H4 (cell line): ENCODE measurements around the gene ZNF624. TPM values are rescaled to one million over a fixed set of nuclear protein-coding genes. Genes with fewer than 3 reads are reported as not detected.

Source experiments
- DNase-seq: peaks from one replicate; pipeline ENCODE4 v3.0.0-alpha.2; 2015; ENCODE audit warnings: low spot score
- total RNA-seq: library from RNA; depleted of rRNA; stranded (reverse); fragments of >200 nt; shearing (Covaris generic); gene quantifications from 2 replicates; pipeline ENCODE4 v1.2.3, GENCODE V29; 2014; rRNA removed

ZNF624 gene
- total RNA-seq, 1 experiment from 2014 or later: 2.3 TPM

DNA sequence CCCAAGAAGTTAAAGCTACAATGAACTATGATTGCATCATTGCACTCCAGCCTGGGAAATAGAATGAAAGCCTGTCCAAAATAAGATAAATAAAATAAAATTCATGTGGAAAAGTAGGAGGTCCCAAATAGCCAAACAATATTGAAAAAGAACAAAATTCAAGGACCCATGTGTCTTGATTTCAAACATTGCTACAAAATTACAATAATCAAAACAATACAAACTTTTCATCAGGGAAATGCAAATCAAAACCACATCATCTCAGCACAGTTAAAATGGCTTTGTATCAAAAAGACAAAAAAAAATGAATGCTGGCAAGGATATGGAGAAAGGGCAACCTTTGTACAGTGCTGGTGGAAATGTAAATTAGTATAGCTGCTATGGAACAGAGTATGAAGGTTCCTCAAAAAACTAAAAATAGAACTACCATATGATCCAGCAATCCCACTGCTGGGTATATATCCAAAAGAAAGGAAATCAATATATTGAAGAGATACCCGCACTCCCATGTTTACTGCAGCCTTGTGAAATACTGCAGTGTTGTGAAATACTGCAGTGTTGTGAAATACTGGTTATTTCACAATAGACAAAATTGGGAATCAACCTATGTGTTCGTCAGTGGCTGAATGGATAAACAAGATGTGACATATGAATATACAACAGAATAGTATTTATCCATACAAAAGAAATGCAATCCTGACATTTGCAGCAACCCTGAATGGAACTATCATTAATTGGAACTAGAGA, 60.1 kb downstream of the ZNF624 start:
- no peak for DNase-seq

DNA sequence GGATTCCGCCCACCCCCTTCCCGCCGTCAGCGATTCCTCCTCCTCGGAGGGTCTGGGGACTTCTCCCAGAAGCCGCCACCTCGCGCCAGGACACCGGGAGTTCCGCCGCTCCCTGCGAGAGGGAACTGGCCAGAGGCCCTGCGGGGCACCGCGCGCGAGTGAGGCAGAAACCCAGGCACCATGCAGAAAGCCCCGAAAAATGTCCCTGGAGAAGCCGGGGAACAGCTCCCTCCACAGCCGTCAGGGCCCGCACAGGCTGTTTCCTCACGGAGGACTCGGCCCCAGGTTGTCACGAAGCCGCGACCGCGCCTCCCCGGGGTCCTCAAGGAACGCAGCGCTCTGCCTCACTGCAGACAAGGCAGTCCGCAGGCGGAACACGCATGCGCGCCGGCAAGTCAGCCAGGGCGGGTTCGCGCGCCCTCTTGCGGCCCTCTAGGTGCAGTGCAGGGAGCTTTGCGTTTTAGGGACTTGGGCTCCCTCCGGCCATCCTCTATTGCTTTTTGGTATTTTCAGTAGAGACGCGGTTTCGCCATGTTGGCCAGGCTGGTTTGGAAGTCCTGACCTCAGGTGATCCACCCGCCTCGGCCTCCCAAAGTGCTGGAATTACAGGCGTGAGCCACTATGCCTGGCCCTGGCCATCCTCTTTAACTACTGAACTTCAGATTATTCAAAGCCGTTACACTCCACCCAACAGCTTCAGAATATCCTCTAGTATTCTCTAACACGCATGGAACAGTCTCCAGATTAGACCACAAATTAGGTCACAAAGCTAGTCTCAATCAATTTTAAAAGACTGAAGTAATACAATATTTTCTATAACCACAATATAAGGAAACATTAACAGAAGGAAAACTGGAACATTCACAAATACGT, 64.3 kb downstream of the ZNF624 start:
- DNase-seq: peak; percentile 79

DNA sequence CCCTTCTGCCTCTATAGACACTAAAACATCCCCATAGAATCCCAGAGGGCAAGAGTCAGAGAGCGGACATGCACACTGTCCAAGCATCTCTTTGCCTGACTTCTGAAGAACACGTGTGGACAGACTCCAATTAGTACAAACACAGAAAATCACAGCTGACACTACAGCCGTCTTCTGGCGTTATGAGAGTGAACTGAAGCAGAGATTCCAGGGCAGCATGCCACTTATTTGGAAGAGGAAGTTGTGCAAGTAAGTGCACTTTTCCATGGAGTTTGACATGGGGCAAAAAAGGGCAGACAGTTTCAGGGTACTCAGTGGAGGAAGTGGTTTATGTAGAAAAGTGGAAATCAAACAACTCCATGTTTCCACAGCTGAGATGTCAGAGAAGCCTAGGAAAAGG, 67.9 kb downstream of the ZNF624 start:
- DNase-seq: no peak

DNA sequence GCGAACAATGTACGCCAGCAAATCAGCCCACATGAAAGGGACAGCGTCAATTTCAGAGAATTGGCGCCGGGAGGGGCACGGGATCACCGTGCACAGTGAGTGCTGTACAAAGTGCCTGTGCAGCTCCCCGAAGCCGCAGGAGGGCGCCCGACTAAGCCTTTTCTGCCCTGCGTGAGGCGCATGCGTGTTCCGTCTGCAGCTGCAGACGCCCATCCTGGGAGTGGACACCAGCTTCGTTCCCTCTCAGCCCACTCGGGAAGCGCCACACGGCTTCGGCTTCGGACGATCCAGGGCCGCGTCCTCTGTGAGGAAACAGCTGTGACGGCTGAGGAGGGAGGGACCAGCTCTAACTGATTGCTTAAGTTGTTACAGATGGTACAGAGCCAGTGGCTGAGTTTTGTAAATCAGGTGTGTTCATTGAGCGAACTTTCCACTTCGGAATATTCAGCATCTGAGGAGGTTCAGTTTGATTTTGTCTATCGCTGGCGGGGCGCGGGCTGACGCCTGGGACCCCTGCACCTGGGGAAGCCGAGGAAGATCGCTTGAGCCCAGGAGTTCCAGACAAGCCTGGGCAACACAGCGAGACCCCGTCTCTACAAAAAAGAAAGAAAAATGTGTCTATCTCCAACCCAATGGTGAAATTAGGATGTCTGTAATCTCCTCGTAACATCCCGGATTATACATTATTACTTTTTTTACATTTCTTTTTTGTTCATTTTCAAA, 69.2 kb downstream of the ZNF624 start:
- peak; percentile 60 for DNase-seq

DNA sequence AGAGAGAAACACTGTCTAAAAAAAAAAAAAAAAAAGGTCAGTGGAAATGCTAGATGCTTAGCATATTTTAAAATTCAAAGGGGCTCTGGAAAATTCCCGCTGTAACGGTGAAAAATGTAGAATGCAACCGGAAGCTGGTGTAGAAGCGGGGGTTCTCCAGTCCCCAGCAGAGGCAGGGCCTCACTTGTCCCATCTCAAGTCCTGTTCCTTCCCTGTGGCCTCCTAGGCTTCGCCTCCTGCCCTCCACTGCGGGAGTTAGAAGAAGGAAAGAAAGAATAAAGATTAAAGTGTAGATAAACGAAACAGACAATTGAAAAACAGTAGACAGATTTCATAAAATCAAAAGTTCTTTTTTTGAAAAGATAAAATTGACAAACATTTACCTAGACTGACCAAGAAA, 69.9 kb downstream of the ZNF624 start:
- DNase-seq: no peak

DNA sequence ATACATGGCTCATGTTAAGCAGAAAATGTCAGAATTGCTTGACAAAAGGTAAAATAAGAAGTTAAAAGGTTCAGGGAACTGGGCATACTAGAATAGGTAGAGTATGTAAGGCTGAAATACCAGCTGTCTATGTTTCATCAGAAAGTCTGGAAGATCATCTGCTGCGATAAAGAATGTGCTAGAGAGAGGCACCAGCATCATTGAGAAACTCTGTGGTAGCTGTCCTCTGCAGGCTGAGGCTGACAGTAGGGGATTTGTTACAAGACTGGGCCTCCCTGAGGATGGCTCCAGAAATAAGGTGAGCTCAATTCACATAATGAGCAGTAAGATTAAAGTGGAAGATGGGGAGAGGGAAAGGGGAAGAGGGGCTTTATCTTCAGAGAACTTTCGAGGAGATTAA, 80.2 kb downstream of the ZNF624 start:
- DNase-seq: no peak

Other genes starting within 250 kb of the ZNF624 start
- 4.8 and 5.5 TPM in 2 replicates for gene TRPV2, start 238.3 kb downstream of the ZNF624 start, total RNA-seq
- 0.39 TPM in 1 of 2 replicates, not detected in the other for gene LRRC75A, start 161.7 kb downstream of the ZNF624 start, total RNA-seq
- 9.0 and 9.9 TPM in 2 replicates for gene ZNF287, start 84.6 kb downstream of the ZNF624 start, total RNA-seq
- gene CCDC144A, start 36.4 kb upstream of the ZNF624 start, total RNA-seq: 0.19 and 0.49 TPM in 2 replicates